Measurements from ENCODE around the gene PLP2. TPM values are rescaled to one million over a fixed set of nuclear protein-coding genes. Genes with fewer than 3 reads are reported as not detected.

The PLP2 gene
- total and polyA plus RNA-seq, 2 of the 13 experiments (the other 11 are each of a cell fraction or from before 2014, with no cell fraction given): 0.40 to 3.6 TPM

GRCh38 chrX:49187526-49187925 is 15.8 kb downstream of the PLP2 start:
- Histone ChIP-seq H3K27ac (ENCODE audit: extremely low read length, insufficient read depth, low read length) (no peak overlapping the region), H2AFZ (ENCODE audit: low read length) (no peak overlapping the region), H3K4me2 (ENCODE audit: low read depth, low read length) (no peak overlapping the region), H3K9me3 (ENCODE audit: low read length) (no peaks in the 10 kb centered on the region), H3K27me3 (ENCODE audit: control insufficient read depth in 1 of 2, insufficient read depth in 2 of 2, low read length in 2 of 2) (no peaks in the 10 kb centered on the region), H3K4me3 (replicated peaks in 1 of 3; ENCODE audit: insufficient read depth in 1 of 3, low read depth in 2 of 3, low read length in 3 of 3) (no peak overlapping the region), H3K9ac (ENCODE audit: insufficient read depth, low read depth, low read length) (no peak overlapping the region), H3K79me2 (ENCODE audit: insufficient read depth, low read length) (no peaks in the 10 kb centered on the region), H3K36me3 (replicated peaks in 1 of 2; ENCODE audit: control insufficient read depth in 1 of 2, insufficient read depth in 2 of 2, low read length in 2 of 2) (no peaks in the 10 kb centered on the region; a peak in 1 of 5 replicates), H4K20me1 (ENCODE audit: insufficient read depth, low read length) (no peaks in the 10 kb centered on the region), H3K4me1 (ENCODE audit: insufficient read depth, low read length) (peaks cover 38% of the 10 kb centered on the region)
- POLR2A ChIA-PET: interaction anchor here (0.6 kb wide), 1 partner anchor 20 kb away, joined by 3 read pairs; no protein-coding TSS in a partner anchor
- TF ChIP-seq, protein P1, sequence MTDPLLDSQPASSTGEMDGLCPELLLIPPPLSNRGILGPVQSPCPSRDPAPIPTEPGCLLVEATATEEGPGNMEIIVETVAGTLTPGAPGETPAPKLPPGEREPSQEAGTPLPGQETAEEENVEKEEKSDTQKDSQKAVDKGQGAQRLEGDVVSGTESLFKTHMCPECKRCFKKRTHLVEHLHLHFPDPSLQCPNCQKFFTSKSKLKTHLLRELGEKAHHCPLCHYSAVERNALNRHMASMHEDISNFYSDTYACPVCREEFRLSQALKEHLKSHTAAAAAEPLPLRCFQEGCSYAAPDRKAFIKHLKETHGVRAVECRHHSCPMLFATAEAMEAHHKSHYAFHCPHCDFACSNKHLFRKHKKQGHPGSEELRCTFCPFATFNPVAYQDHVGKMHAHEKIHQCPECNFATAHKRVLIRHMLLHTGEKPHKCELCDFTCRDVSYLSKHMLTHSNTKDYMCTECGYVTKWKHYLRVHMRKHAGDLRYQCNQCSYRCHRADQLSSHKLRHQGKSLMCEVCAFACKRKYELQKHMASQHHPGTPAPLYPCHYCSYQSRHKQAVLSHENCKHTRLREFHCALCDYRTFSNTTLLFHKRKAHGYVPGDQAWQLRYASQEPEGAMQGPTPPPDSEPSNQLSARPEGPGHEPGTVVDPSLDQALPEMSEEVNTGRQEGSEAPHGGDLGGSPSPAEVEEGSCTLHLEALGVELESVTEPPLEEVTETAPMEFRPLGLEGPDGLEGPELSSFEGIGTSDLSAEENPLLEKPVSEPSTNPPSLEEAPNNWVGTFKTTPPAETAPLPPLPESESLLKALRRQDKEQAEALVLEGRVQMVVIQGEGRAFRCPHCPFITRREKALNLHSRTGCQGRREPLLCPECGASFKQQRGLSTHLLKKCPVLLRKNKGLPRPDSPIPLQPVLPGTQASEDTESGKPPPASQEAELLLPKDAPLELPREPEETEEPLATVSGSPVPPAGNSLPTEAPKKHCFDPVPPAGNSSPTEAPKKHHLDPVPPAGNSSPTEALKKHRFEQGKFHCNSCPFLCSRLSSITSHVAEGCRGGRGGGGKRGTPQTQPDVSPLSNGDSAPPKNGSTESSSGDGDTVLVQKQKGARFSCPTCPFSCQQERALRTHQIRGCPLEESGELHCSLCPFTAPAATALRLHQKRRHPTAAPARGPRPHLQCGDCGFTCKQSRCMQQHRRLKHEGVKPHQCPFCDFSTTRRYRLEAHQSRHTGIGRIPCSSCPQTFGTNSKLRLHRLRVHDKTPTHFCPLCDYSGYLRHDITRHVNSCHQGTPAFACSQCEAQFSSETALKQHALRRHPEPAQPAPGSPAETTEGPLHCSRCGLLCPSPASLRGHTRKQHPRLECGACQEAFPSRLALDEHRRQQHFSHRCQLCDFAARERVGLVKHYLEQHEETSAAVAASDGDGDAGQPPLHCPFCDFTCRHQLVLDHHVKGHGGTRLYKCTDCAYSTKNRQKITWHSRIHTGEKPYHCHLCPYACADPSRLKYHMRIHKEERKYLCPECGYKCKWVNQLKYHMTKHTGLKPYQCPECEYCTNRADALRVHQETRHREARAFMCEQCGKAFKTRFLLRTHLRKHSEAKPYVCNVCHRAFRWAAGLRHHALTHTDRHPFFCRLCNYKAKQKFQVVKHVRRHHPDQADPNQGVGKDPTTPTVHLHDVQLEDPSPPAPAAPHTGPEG (CRISPR knock-in tag; IDR thresholded peaks at IDR 0.05): no peak
- CTCF ChIA-PET (ENCODE audit: low intra/inter-chr PET ratio, low total read pairs): no interaction called here
- DNase-seq (ENCODE audit: low spot score) (no peak), FAIRE-seq (no peak), ATAC-seq (no peak)
- 69% methylated on average over 9 of the region's 10 CpGs for WGBS (ENCODE audit: low lambda C conversion rate)
- intact Hi-C loops (cut with micrococcal nuclease; ENCODE audit: unreplicated experiment): loop anchor here (5.0 kb wide), 1 partner anchor 450 kb away; no protein-coding TSS in a partner anchor
- in situ Hi-C loops (cut with HindIII; ENCODE audit: extremely low pct_ligation_motif_present, low pct_unique_long_range_greater_than_20kb): loop anchor here (5.0 kb wide), 1 partner anchor 65 kb away; the partner anchor contains the start of gene GPKOW
- BruUV-seq (replicated peaks): no TSS peak
